PFSK-1 (cell line): ENCODE data around the gene SLC17A5. TPM values are rescaled to one million over a fixed set of nuclear protein-coding genes. Genes with fewer than 3 reads are reported as not detected.

ENCODE experiments used
- FOXP2 ChIP-seq: optimal IDR thresholded peaks from 2 replicates; pipeline ENCODE3; 2011; ENCODE audit warnings: borderline replicate concordance, control low read depth, inconsistent platforms; ENCODE audit not compliant: insufficient read depth; ENCODE audit errors: extremely low read length, extremely low read depth
- POLR2AphosphoS5 ChIP-seq: IDR thresholded peaks from 2 replicates; pipeline ENCODE4 v1.6.1; 2012; ENCODE audit warnings: low read depth, mild to moderate bottlenecking, control low read depth, low read length, moderate library complexity
- SIN3A ChIP-seq: IDR thresholded peaks from 2 replicates; pipeline ENCODE4 v1.6.1; 2012; ENCODE audit warnings: mild to moderate bottlenecking, low read length, moderate library complexity, borderline replicate concordance; ENCODE audit not compliant: insufficient read depth
- TAF1 ChIP-seq: IDR thresholded peaks from 2 replicates; pipeline ENCODE4 v1.6.1; 2012; ENCODE audit warnings: low read length, control low read depth, borderline replicate concordance; ENCODE audit not compliant: insufficient read depth
- polyA plus RNA-seq: library from polyadenylated mRNA; unstranded; fragments of >200 nt; gene quantifications from one replicate; pipeline ENCODE4 v1.2.1, GENCODE V29; 2012; ENCODE audit warnings: low read depth, missing spikeins; ENCODE audit not compliant: insufficient read length
- TF ChIP-seq, protein P1 (sequence below), 2 experiments: IDR thresholded peaks; 2 replicates each; pipeline versions ENCODE4 v1.6.1 to v1.8.0; 2011 to 2012; ENCODE audit warnings: low read depth in 2 of 2, low read length in 2 of 2, control low read depth in 1 of 2, inconsistent platforms in 1 of 2, mild to moderate bottlenecking in 1 of 2, moderate library complexity in 1 of 2; ENCODE audit not compliant: insufficient read depth in 1 of 2

SLC17A5 gene, protein sequence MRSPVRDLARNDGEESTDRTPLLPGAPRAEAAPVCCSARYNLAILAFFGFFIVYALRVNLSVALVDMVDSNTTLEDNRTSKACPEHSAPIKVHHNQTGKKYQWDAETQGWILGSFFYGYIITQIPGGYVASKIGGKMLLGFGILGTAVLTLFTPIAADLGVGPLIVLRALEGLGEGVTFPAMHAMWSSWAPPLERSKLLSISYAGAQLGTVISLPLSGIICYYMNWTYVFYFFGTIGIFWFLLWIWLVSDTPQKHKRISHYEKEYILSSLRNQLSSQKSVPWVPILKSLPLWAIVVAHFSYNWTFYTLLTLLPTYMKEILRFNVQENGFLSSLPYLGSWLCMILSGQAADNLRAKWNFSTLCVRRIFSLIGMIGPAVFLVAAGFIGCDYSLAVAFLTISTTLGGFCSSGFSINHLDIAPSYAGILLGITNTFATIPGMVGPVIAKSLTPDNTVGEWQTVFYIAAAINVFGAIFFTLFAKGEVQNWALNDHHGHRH
- polyA plus RNA-seq: 9.4 TPM

DNA sequence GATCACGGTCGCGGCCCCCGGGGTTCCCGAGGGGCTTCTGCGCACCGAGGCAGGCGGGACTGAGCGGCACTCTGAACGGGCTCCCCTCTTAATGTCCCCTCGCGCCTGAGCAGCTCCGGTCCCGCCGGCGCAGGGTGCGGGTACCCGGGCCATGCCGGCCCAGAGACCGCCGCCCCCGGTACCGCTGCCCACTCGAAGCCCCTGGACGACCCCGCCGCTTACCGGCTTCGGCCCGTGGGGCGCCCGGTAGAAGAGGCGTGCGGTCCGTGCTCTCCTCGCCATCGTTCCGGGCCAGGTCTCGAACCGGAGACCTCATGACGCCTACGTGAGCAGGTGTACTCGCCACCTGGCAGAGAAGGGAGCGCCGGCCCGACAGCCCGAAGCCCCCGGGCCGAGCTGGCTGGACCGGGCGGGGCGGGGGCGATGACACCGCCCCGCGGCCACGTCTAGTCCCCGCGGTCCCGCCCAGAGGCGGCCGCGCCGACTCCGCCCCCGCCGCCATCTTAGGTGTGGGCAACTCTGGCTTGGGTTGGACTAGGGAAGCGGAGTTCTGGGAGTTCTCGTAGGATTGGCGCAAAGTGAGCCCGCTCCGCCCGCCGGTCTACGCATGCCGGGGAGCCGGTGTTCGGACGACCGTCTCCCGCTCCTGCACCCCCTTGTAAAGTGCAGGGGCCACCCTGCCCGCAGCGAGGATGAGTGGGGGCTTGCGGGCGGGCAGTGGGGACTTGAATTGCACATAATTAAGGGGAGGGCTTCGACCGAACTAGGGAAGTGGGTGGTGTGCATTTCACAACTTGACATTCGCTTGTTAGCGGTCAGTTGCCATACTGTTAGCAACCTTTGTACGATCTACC, at the start of gene SLC17A5:
Gene SLC17A5 (minus strand): TSS at position 422 of the 854 bp plus-strand sequence. CDS start 106 bp downstream, at position 316.
- TF ChIP-seq TAF1: no peak
- TF ChIP-seq, protein P1, sequence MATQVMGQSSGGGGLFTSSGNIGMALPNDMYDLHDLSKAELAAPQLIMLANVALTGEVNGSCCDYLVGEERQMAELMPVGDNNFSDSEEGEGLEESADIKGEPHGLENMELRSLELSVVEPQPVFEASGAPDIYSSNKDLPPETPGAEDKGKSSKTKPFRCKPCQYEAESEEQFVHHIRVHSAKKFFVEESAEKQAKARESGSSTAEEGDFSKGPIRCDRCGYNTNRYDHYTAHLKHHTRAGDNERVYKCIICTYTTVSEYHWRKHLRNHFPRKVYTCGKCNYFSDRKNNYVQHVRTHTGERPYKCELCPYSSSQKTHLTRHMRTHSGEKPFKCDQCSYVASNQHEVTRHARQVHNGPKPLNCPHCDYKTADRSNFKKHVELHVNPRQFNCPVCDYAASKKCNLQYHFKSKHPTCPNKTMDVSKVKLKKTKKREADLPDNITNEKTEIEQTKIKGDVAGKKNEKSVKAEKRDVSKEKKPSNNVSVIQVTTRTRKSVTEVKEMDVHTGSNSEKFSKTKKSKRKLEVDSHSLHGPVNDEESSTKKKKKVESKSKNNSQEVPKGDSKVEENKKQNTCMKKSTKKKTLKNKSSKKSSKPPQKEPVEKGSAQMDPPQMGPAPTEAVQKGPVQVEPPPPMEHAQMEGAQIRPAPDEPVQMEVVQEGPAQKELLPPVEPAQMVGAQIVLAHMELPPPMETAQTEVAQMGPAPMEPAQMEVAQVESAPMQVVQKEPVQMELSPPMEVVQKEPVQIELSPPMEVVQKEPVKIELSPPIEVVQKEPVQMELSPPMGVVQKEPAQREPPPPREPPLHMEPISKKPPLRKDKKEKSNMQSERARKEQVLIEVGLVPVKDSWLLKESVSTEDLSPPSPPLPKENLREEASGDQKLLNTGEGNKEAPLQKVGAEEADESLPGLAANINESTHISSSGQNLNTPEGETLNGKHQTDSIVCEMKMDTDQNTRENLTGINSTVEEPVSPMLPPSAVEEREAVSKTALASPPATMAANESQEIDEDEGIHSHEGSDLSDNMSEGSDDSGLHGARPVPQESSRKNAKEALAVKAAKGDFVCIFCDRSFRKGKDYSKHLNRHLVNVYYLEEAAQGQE (IDR thresholded peaks at IDR 0.05; ENCODE audit: insufficient read depth in 1 of 2, low read depth in 2 of 2, low read length in 2 of 2): no peak
- peak; percentile 9 for TF ChIP-seq FOXP2
- no peak for TF ChIP-seq SIN3A
- TF ChIP-seq POLR2AphosphoS5: peak; percentile 89

DNA sequence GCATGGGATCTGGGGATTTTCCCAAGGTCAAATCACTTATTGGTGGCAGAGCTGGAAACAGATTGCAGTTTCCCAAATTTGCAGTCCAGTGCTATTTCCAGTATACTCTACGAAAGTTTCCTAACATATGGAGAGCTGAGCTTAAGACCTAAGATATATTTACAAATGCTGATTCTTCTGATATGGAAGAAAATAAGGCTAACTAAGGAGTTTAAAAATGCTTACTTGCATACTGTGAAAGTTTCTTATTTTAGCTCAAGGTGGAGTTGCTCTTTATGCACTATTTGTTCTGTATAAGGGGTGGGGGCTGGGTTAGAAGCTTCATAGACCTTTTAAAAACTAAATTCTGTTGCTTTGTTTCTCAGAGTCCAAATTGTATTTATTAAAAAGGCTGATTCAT, 49.7 kb upstream of the SLC17A5 start:
- no peak for TF ChIP-seq TAF1
- no peak for TF ChIP-seq SIN3A
- TF ChIP-seq, protein P1 (IDR thresholded peaks at IDR 0.05; ENCODE audit: insufficient read depth in 1 of 2, low read depth in 2 of 2, low read length in 2 of 2): no peak
- no peak for TF ChIP-seq FOXP2
- no peak for TF ChIP-seq POLR2AphosphoS5

DNA sequence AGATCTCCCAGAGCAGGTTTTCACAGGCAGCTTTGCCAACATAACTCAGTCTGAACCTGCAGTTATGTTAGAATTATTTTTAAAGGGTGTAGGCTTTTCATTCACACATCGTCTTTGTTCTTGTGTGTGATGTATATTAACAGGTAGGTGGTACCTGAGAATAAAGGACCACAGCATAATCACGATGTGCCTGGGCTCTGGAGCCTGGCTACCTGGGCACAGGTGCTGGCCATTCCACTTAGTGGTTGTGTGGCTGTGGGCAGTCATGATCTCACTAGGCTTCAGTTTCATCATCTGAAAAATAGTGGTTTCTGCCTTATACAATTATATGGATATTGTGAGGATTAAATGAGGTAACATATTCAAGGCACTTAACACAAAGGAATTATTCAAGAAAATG, 48.7 kb upstream of the SLC17A5 start:
- no peak for TF ChIP-seq TAF1

DNA sequence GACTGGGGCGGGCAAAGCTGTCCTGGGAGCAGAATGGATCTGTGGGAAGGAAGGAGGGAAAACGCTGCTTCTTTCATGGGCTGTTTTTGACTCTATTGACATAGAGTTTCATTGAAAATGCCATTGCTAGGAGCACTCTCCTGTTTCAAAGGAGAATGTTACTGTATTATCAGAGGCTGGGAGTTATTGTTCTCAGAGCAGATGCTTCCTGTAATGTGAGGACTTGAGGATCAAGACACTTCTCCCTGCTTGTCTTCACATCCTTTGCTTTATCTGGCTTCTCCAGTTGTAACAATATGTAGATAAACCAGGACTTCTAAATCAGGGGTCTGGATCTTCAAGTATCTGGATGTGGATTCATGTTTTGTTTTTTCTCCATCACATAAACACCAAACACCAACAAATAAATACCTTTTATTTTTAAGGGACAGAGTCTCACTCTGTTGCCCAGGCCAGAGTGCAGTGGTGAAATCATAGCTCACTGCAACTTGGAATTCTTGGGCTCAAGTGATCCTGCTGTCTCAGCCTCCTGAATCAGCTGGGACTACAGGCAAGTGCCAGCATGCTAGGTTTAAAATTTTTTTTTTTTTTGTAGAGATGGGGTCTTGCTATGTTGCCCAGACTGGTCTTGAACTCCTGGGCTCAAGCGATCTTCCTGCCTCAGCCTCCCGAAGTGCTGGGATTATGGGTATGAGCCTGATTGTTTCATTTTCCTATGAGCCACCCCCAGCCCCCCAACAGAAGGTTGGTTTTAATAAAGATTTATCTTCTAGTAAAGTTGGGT, 46.1 kb upstream of the SLC17A5 start:
- TF ChIP-seq POLR2AphosphoS5 (no peak), TAF1 (no peak)

DNA sequence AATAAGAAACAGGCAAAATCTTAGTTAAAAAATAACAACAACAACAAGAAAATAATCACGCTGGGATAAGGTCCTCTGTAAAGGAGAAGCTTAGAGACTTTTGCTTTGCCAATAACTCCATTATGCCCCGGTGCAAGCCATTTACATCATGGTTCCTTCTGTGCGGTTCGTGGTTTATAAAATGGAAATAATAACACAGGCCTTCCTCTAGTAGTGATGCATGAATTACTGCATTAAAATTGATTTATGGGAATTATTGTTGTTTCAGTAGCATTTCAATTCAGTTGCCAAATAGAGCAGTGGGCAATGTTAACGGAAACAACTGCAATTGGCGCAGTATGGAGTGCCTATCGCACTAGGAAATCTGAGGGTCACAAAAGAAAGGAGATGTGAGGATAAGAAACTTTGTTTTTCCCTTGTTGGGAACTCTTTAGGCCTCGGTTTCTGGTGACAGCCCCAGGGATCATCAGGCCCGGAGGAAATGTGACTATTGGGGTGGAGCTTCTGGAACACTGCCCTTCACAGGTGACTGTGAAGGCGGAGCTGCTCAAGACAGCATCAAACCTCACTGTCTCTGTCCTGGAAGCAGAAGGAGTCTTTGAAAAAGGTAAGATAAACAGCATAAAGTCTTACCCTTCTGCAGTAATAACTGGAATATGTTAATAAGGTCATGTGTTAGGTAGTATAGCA, 43.3 kb upstream of the SLC17A5 start:
- TF ChIP-seq, protein P1 (IDR thresholded peaks at IDR 0.05; ENCODE audit: insufficient read depth in 1 of 2, low read depth in 2 of 2, low read length in 2 of 2): no peak
- TF ChIP-seq SIN3A (no peak), FOXP2 (no peak), POLR2AphosphoS5 (no peak), TAF1 (no peak)
